KOPT-K1 (cell line): ENCODE measurements around the gene DDX41.

Experiments
- H3K27ac ChIP-seq: fragments of 200-600 bp; sonication (generic); 2 replicates; pipeline ENCODE4 v1.5.1; 2016; ENCODE audit warnings: antibody characterized with exemption, mild to moderate bottlenecking, low read depth, low read length; ENCODE audit not compliant: poor library complexity, severe bottlenecking
- H3K36me3 ChIP-seq: fragments of 200-600 bp; sonication (generic); 2 replicates; pipeline ENCODE4 v1.5.1; 2017; ENCODE audit warnings: antibody characterized with exemption, mild to moderate bottlenecking, low read length, moderate library complexity; ENCODE audit not compliant: insufficient read depth
- H3K9me3 ChIP-seq: fragments of 200-600 bp; sonication (generic); 2 replicates; pipeline ENCODE4 v1.5.1; 2017; ENCODE audit warnings: antibody characterized with exemption, low read length, mild to moderate bottlenecking; ENCODE audit not compliant: insufficient read depth, poor library complexity, severe bottlenecking

The DDX41 gene

GRCh38 chr5:177510567-177511053, 6.2 kb downstream of the DDX41 start:
- Histone ChIP-seq H3K36me3 (peaks cover 75% of the 10 kb centered on the region), H3K27ac (no peak overlapping the region), H3K9me3 (no peaks in the 10 kb centered on the region)

- peaks cover 70% of the 10 kb centered on the region for H3K36me3 ChIP-seq
- no peak overlapping the region for H3K27ac ChIP-seq
- no peaks in the 10 kb centered on the region for H3K9me3 ChIP-seq
Measured at GRCh38 chr5:177509991-177510566, 6.7 kb downstream of the DDX41 start.

GRCh38 chr5:177509381-177509951, 7.3 kb downstream of the DDX41 start, which contains the start of gene DOK3:
Gene DOK3, minus strand, starts transcription at chr5:177509826. Its CDS starts 286 bp downstream, at chr5:177509540.
- H3K9me3 ChIP-seq: no peaks in the 10 kb centered on the region
- no peak within 1 kb of the TSS for H3K27ac ChIP-seq
- H3K36me3 ChIP-seq: peaks cover 63% of the 10 kb centered on the region

- no peaks in the 10 kb centered on the region for H3K9me3 ChIP-seq
- H3K27ac ChIP-seq: no peak overlapping the region
- H3K36me3 ChIP-seq: peaks cover 57% of the 10 kb centered on the region
Measured at GRCh38 chr5:177508837-177509236, 7.9 kb downstream of the DDX41 start.

GRCh38 chr5:177508221-177508611, 8.5 kb downstream of the DDX41 start:
- no peak overlapping the region for H3K27ac ChIP-seq
- peaks cover 51% of the 10 kb centered on the region for H3K36me3 ChIP-seq
- H3K9me3 ChIP-seq: no peaks in the 10 kb centered on the region

GRCh38 chr5:177507596-177508220, 9.1 kb downstream of the DDX41 start:
- H3K36me3 ChIP-seq: peaks cover 46% of the 10 kb centered on the region
- H3K9me3 ChIP-seq: no peaks in the 10 kb centered on the region
- H3K27ac ChIP-seq: no peak overlapping the region

GRCh38 chr5:177507165-177507564, 9.6 kb downstream of the DDX41 start:
- Histone ChIP-seq H3K27ac (no peak overlapping the region), H3K36me3 (peaks cover 40% of the 10 kb centered on the region), H3K9me3 (no peaks in the 10 kb centered on the region)

GRCh38 chr5:177505075-177505474, 11.7 kb downstream of the DDX41 start:
- Histone ChIP-seq H3K27ac (no peak overlapping the region), H3K36me3 (peaks cover 20% of the 10 kb centered on the region; the same call in 1 of the 2 replicates), H3K9me3 (no peaks in the 10 kb centered on the region)

GRCh38 chr5:177504086-177505056, 12.4 kb downstream of the DDX41 start:
- Histone ChIP-seq H3K27ac (no peak overlapping the region), H3K9me3 (no peaks in the 10 kb centered on the region), H3K36me3 (peaks cover 13% of the 10 kb centered on the region; the same call in 1 of the 2 replicates)

- Histone ChIP-seq H3K9me3 (no peaks in the 10 kb centered on the region), H3K27ac (no peak overlapping the region), H3K36me3 (peaks cover 8% of the 10 kb centered on the region; the same call in 1 of the 2 replicates)
Measured at GRCh38 chr5:177503351-177504085, 13.2 kb downstream of the DDX41 start.

GRCh38 chr5:177502886-177503285, 13.9 kb downstream of the DDX41 start:
- no peak overlapping the region for H3K27ac ChIP-seq
- peaks cover 3% of the 10 kb centered on the region; the same call in 1 of the 2 replicates for H3K36me3 ChIP-seq

GRCh38 chr5:177501874-177502678, 14.7 kb downstream of the DDX41 start:
- H3K9me3 ChIP-seq: no peaks in the 10 kb centered on the region
- H3K27ac ChIP-seq: no peak overlapping the region
- no peaks in the 10 kb centered on the region; the same call in 1 of the 2 replicates for H3K36me3 ChIP-seq

More at GRCh38 chr5:177502886-177503285, 13.9 kb downstream of the DDX41 start:
- H3K9me3 ChIP-seq: no peaks in the 10 kb centered on the region

- H3K36me3 ChIP-seq: no peaks in the 10 kb centered on the region; the same call in 1 of the 2 replicates
- no peak overlapping the region for H3K27ac ChIP-seq
- H3K9me3 ChIP-seq: no peaks in the 10 kb centered on the region
Measured at GRCh38 chr5:177500685-177501522, 15.9 kb downstream of the DDX41 start.
